Stimulated activated naive CD8-positive, alpha-beta T cell treated with anti-CD3 and anti-CD28 coated beads, Interleukin-15, Interleukin-2, amounts not matched to agents 100 U/mL and 50 U/mL, for 24 hours (primary cell): ENCODE measurements around the gene ZNG1A.
"Not testable (repeated sequence)": the region's sequence is repeated elsewhere in the genome, so short reads cannot be mapped to it uniquely, and the experiment has no call there.

Experiments
- ATAC-seq: fragments of 150-1000 bp; cut with Tn5 transposase; one replicate; pipeline ENCODE4 v1.10.0; 2021
- DNase-seq: peaks from one replicate; pipeline ENCODE4 v3.0.0; 2021

The ZNG1A gene

DNA sequence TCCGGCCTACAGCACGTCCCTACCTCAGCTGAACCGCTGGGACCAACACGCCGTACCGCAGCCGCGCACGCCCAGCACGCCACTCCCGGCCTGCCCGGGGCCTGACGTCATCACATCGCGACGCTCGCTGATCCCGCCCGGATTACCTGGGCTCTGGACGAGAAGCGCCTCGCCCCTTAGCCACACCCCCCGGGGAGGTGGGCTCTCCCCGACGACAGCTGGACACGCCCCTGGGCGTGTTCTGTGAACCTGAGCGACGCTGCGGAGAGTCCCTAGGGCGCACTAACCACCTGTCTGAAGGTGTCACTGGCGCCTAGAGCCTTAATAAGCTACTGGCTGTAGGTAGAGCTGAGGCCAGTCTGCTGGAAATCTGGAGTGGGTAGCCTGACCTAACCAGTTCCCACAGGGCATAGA is at the start of gene ZNG1A:
Gene ZNG1A, minus strand, starts transcription at position 87 of the 414 bp plus-strand sequence. CDS start 87 bp downstream, outside the sequence.
- DNase-seq: peak; percentile 72
- ATAC-seq: not testable (repeated sequence)

DNA sequence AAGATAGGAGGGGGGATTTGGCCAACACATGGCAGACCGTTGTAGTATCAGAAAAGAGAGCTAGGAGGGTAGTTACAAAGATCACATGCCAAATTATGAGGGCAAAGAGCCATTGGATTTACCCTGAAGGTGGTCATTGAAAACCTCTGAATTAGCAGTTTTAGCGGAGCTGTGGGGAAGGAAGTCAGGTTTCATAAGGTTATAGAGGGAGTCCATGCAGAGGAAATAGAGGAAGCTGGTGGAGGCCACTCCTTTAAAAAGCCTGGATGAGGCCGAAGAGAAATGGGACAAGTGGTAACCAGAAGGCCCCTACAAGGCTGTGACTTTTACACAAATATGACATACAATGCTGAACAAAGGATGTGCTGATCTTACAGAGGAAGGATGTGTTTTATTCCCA is 49.0 kb upstream of the ZNG1A start:
- ATAC-seq: no peak
- DNase-seq: no peak

GRCh38 chr9:224582-225520 is 46.0 kb upstream of the ZNG1A start:
- DNase-seq (no peak), ATAC-seq (peak; percentile 65)

DNA sequence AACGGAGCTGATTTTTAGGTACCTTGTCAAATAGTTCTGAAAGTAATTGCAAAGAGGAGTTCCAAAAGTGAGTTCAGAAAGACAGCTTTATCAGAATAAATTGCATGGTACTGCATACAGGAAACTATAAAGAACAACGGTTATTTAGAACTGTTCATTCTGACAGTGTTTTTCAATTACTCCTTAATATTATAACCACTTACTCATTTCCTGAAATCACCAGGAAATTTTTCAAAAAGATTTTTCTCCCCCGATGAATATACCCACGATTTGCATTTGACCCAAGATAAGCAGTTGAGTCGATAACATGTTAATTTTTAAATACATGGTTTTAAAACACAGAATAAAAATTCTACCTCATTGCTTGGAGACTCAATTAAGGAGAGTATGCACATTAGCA is 45.2 kb upstream of the ZNG1A start:
- DNase-seq (no peak), ATAC-seq (no peak)

DNA sequence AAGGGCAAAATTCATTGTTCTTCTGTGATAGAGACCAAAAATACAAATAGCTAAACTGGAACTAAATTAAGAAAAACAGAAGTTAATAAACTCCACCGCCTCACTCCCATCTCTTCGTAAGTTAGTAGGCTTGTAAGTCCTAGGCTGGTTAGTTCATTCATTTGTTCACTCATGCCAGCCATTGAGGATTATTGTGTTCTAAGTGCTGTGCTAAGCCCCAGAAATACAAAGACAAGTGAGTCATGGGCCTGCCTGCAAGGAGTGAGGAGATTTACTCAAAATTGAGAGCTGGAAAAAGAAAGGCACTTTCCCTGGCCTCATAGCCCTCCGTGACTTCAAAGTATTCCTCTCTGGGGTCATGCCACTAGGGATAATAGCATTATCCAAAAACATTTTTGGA is 44.3 kb upstream of the ZNG1A start:
- ATAC-seq (no peak), DNase-seq (no peak)

GRCh38 chr9:221989-222776 is 43.3 kb upstream of the ZNG1A start:
- ATAC-seq (no peak), DNase-seq (no peak)

DNA sequence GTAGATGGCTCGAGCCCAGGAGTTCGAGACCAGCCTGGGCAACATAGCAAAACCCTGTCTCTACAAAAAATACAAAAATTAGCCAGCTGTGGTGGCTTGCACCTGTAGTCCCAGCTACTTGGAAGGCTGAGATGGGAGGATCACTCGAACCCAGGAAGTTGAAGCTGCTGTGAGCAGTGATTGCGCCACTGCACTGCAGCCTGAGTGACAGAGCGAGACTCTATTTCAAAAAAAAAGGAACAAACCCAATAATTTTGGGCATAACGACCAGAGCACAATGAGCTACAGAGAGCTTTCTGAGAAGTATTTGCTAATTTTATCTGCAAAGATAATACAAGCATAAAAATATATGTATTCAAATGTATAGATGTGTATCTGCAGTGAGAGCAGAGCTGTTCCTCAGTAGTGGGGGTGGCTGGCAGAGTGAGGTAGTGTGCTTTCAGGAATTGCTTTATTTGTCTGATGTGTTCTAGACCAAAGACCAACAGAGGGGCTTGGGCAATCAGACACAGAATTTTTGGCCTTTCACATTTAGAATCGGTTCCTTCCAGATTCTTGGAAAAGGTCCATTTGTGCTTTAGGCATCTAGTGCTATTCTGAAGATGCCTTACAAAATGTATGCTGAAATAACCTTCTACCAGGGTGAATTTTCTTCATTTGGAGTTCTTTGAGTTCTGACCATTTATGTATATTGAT is 41.0 kb upstream of the ZNG1A start:
- ATAC-seq: no peak
- no peak for DNase-seq

DNA sequence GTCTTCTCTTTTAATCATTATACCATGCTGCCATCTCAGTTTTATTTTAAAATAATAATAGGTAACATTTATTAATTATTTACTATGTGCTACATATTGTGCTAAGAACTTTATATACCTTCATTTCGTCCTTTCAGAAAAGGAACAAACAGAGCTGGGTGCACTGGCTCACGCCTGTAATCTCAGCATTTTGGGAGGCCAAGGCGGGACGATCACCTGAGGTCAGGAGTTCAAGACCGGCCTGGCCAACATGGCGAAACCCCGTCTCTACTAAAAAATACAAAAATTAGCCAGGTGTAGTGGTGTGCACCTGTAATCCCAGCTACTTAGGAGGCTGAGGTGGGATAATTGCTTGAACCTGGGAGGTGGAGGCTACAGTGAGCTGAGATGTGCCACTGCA is 40.2 kb upstream of the ZNG1A start:
- ATAC-seq: not testable (repeated sequence)

GRCh38 chr9:217950-218349 is 39.1 kb upstream of the ZNG1A start:
- DNase-seq: no peak
- ATAC-seq: no peak

More for the DNA sequence above, 40.2 kb upstream of the ZNG1A start:
- DNase-seq: not testable (repeated sequence)

GRCh38 chr9:216866-217265 is 38.0 kb upstream of the ZNG1A start:
- ATAC-seq: no peak
- no peak for DNase-seq

- DNase-seq (no peak), ATAC-seq (no peak)
These were observed 36.8 kb upstream of the ZNG1A start for GRCh38 chr9:215631-216155.

GRCh38 chr9:214648-215493 is 36.0 kb upstream of the ZNG1A start, which contains the start of gene DOCK8:
TSS of gene DOCK8 (plus strand) at chr9:214865. CDS start at chr9:214977, 112 bp downstream.
- peak; percentile 89 for ATAC-seq
- DNase-seq: peak; percentile 73

DNA sequence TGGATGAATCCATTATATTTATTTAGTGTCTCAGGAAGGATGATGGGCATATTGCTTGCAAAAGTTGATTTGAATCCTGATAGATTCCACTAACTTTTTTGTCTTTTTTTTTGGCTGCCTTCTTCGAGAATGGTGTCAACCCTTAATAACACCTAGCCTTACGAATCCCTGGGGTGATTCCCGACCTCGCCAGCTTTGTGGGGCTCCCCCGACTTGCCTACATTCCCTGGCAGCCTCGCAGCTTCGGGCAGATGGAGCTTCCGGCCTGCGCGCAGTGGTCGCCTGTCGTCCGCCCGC is 35.4 kb upstream of the ZNG1A start:
- DNase-seq (no peak), ATAC-seq (no peak)

DNA sequence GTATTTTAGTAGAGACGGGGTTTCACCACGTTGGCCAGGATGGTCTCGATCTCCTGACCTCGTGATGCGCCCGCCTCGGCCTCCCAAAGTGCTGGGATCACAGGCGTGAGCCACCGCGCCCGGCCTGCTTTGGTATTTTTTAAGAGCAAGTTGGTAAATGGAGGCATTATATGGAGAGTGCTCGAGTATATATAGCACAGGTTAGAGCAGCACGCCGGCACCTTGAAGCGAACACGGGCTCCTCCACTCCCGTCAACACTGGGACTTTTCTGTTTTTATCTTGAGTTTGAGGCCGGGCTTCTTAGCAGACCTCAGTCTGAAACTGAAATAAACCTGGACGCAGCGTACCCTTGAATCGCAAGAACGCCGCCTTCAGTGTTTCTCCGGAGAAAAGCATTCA is 35.0 kb upstream of the ZNG1A start:
- not testable (repeated sequence) for DNase-seq, ATAC-seq

DNA sequence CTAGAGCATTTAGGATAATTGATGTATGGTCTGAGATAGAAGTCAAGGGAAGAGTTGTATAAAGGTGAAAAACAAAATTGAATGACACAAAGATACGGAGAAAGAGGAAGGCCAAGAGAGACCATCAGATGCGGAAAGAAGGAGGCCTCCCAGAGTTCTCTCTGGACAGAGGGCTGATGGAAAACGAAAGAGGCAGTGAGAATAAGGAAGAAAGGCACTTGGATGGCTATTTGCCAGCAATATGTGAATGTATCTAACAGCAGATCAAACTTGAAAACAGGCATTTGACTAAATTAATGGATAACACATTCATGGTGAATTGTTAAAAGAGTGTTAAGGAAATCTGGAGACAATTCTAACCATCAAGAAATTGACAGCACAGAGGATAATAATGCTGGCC is 33.4 kb upstream of the ZNG1A start:
- no peak for ATAC-seq
- DNase-seq: no peak

GRCh38 chr9:211557-211956 is 32.7 kb upstream of the ZNG1A start:
- no peak for ATAC-seq
- no peak for DNase-seq

GRCh38 chr9:211036-211435 is 32.2 kb upstream of the ZNG1A start:
- DNase-seq: no peak
- ATAC-seq: no peak

DNA sequence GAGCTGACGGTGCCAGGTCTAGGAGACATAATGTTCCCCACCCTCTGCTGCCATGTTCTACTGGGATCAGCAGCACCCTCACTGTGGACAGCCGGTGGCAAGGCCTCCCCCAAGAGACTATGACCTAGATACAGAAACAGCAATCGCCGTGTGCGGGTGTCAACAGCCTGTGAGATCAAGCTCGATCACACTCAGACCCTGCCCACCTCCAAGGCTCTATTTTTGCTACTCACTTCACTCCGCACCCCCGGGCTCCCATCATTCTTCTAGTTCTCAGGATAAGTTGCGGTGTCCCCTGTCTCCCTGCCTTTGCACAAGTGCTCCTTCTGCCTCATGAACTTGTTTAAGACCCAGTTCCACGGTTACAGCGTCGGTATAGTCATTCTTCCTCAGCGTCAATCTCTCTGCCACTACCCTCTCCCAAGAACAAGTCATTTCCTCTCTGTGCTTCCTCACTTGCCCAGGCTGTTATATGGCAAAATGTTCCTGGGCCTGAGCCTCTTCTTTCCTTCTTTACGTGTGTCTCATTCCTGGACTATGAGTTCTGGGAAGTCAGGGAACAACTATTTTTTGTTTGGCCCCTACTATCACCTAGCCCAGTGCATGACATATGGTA is 30.4 kb upstream of the ZNG1A start:
- DNase-seq (no peak), ATAC-seq (no peak)

DNA sequence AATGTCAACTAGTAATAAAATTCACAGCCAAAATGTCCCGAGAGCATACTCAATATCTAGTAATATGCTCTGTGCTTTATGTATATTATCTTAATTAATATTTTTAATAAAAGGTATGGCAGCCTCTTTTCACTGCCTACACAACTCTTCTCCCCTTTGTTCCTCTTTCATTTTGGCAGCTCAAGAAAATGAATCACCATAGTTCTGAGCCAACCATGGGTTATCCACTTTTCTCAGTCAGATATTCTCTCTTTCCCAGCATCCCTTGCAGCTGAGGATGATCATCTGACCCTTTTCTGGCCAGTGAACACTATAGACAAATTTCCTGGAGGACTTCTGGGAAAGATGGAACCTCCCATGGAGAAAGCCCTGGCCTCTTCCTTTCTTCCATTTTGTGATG is 27.6 kb upstream of the ZNG1A start:
- no peak for ATAC-seq
- no peak for DNase-seq

DNA sequence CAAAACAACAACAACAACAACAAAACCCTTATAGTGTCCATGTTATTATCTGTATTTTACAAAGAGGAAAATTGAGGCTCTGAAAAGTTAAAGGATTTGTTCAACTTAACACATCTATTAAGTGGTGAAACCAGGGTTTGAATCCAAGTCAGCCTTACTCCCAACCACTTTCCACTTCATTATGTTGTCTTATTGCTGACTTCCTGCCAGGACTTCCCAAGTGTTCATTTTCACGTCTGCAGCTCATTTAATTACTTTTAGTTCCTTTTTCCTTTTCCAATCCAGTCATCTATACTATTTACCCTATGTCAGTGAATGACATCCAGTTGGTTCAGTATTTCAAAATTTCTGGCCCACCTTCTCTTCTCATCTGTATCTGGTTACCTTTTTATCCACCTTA is 20.7 kb upstream of the ZNG1A start:
- DNase-seq, ATAC-seq: not testable (repeated sequence)
